K562 (cell line): ENCODE measurements around the gene YPEL1. TPM values are rescaled to one million over a fixed set of nuclear protein-coding genes. Genes with fewer than 3 reads are reported as not detected.

Experiments
- ATAC-seq: fragments of 200-7000 bp; cut with Tn5 transposase; 3 replicates; pipeline ENCODE4 v1.9.1; 2020; ENCODE audit warnings: moderate library complexity
- BruUV-seq: library from RNA; stranded (reverse); fragments of 400-500 nt; replicated peaks from 2 replicates; lab custom pipeline; 2021; lab: Mats Ljungman, UMichigan
- CTCF ChIA-PET: fragments of 300-600 bp; formaldehyde crosslinking; extraction: SDS; loops from one replicate; lab custom pipeline; 2021; ENCODE audit warnings: low intra/inter-chr PET ratio; lab: Yijun Ruan, JAX
- POLR2A ChIA-PET: fragments of 300-600, 350-650 bp; sonication (Branson Sonifier 250); formaldehyde crosslinking; extraction: SDS; loops from one replicate; lab custom pipeline; 2021; ENCODE audit warnings: antibody characterized with exemption, inconsistent platforms; lab: Yijun Ruan, JAX
- DNase-seq, 4 experiments: peaks; one replicate each; pipeline versions ENCODE4 v3.0.0 to v3.0.0-alpha.2; 2011 to 2018; ENCODE audit warnings: low spot score in 3 of 4, mixed read lengths in 3 of 4; ENCODE audit errors: extremely low read depth in 1 of 4
- FAIRE-seq: peaks from 2 replicates; lab custom pipeline; 2011; peaks lifted over from hg19 to GRCh38; lab: Jason Lieb, UNC
- H2AFZ ChIP-seq: 2 replicates; pipeline ENCODE4 v1.6.0; 2011; ENCODE audit warnings: low read depth, low read length, control low read depth, inconsistent platforms
- H3K27ac ChIP-seq: fragments of 200-600 bp; 3 replicates; pipeline ENCODE4 v1.8.0; 2011; ENCODE audit warnings: low read depth, mild to moderate bottlenecking, control low read depth, inconsistent platforms, low read length, moderate library complexity, mixed read lengths; ENCODE audit errors: extremely low read depth
- H3K27me3 ChIP-seq, 2 experiments: fragments of 300-600 bp in 1 of 2; 2 replicates in 1 of 2; 3 replicates in 1 of 2; pipeline versions ENCODE4 v1.6.0 to v1.8.0; 2011; ENCODE audit warnings: inconsistent platforms in 2 of 2, low read length in 2 of 2, mild to moderate bottlenecking in 1 of 2, mixed read lengths in 1 of 2, moderate library complexity in 1 of 2; ENCODE audit not compliant: control insufficient read depth in 2 of 2, insufficient read depth in 2 of 2
- H3K36me3 ChIP-seq: fragments of 300-600 bp; 3 replicates; pipeline ENCODE4 v1.8.0; 2011; ENCODE audit warnings: mild to moderate bottlenecking, low read length, inconsistent platforms; ENCODE audit not compliant: control insufficient read depth, insufficient read depth
- H3K4me1 ChIP-seq, 2 experiments: fragments of 200-600 bp in 1 of 2; replicated peaks in 1 of 2; 2 replicates in 1 of 2; 3 replicates in 1 of 2; pipeline versions ENCODE4 v1.5.1 to v1.8.0; 2011; ENCODE audit warnings: inconsistent platforms in 2 of 2, low read length in 2 of 2, mild to moderate bottlenecking in 1 of 2, mixed read lengths in 1 of 2, moderate library complexity in 1 of 2; ENCODE audit not compliant: control insufficient read depth in 2 of 2, insufficient read depth in 2 of 2
- H3K4me2 ChIP-seq: 2 replicates; pipeline ENCODE4 v1.6.1; 2011; ENCODE audit warnings: low read length, control low read depth, inconsistent platforms, mixed read lengths; ENCODE audit not compliant: insufficient read depth
- H3K4me3 ChIP-seq: fragments of 200-600 bp; sonication (generic), shearing (Covaris generic); 2 replicates; pipeline ENCODE4 v1.5.1; 2016; ENCODE audit warnings: control low read depth, inconsistent platforms
- H3K79me2 ChIP-seq: fragments of 200-600 bp; 3 replicates; pipeline ENCODE4 v1.8.0; 2011; ENCODE audit warnings: low read length, inconsistent platforms; ENCODE audit not compliant: control insufficient read depth, insufficient read depth
- H3K9ac ChIP-seq, 2 experiments: 2 replicates each; pipeline versions ENCODE4 v1.6.0 to v1.6.1; 2011; ENCODE audit warnings: low read depth in 2 of 2, low read length in 2 of 2, control low read depth in 1 of 2, inconsistent platforms in 1 of 2, mild to moderate bottlenecking in 1 of 2, mixed read lengths in 1 of 2; ENCODE audit not compliant: insufficient read depth in 1 of 2
- H3K9me1 ChIP-seq: one replicate; pipeline ENCODE4 v1.6.0; 2011; ENCODE audit warnings: inconsistent platforms, mild to moderate bottlenecking, low read length, moderate library complexity; ENCODE audit not compliant: control insufficient read depth, insufficient read depth
- H3K9me3 ChIP-seq: replicated peaks from 2 replicates; pipeline ENCODE4 v1.5.1; 2011; ENCODE audit warnings: low read depth, low read length, inconsistent platforms; ENCODE audit not compliant: control insufficient read depth, insufficient read depth
- H4K20me1 ChIP-seq: replicated peaks from 2 replicates; pipeline ENCODE4 v1.6.1; 2011; ENCODE audit warnings: low read length, inconsistent platforms, mixed read lengths; ENCODE audit not compliant: control insufficient read depth, insufficient read depth
- BACH1 ChIP-seq: fragments of 200-800 bp; sonication (Bioruptor generic); IDR thresholded peaks from 2 replicates; pipeline ENCODE4 v1.6.1; 2016; ENCODE audit warnings: missing genetic modification characterization, missing compliant biosample characterization
- BRCA1 ChIP-seq, 2 experiments: fragments of 450-650 bp in 1 of 2; sonication (generic) in 1 of 2; formaldehyde crosslinking in 1 of 2; IDR thresholded peaks; 2 replicates each; pipeline versions ENCODE4 v1.5.0 to v1.6.1; 2017 to 2020; ENCODE audit warnings: mild to moderate bottlenecking in 1 of 2, missing genetic modification reagents in 1 of 2
- CBFB ChIP-seq: sonication (generic); formaldehyde crosslinking; IDR thresholded peaks from 2 replicates; pipeline ENCODE4 v1.4.0; 2020; ENCODE audit warnings: mild to moderate bottlenecking, missing genetic modification reagents
- FIP1L1 ChIP-seq: fragments of 200-400 bp; formaldehyde crosslinking; IDR thresholded peaks from 2 replicates; pipeline ENCODE4 v1.6.1; 2018; ENCODE audit warnings: mild to moderate bottlenecking, low read depth, low read length; ENCODE audit not compliant: poor library complexity, severe bottlenecking
- HIVEP1 ChIP-seq: fragments of 250-450 bp; sonication (Bioruptor Pico); IDR thresholded peaks from 2 replicates; pipeline ENCODE4 v1.4.0; 2020; ENCODE audit warnings: mild to moderate bottlenecking
- PHB ChIP-seq: fragments of 250-450 bp; sonication (Bioruptor Pico); IDR thresholded peaks from 2 replicates; pipeline ENCODE4 v1.5.0; 2021
- PYGO2 ChIP-seq: fragments of 450-650 bp; IDR thresholded peaks from 2 replicates; pipeline ENCODE4 v1.6.1; 2016; ENCODE audit warnings: mild to moderate bottlenecking, missing genetic modification characterization, moderate library complexity, missing compliant biosample characterization
- TAF15 ChIP-seq: fragments of 200-400 bp; formaldehyde crosslinking; IDR thresholded peaks from 2 replicates; pipeline ENCODE4 v1.6.1; 2017; ENCODE audit warnings: mild to moderate bottlenecking, low read depth, low read length, moderate library complexity
- TBL1XR1 ChIP-seq, 2 experiments: IDR thresholded peaks; 2 replicates each; pipeline ENCODE4 v1.6.1; 2012; ENCODE audit warnings: improper control_type of control experiment in 2 of 2, low read length in 2 of 2, mild to moderate bottlenecking in 1 of 2
- ZNF140 ChIP-seq: fragments of 250-450 bp; sonication (Bioruptor Pico); IDR thresholded peaks from 2 replicates; pipeline ENCODE4 v1.8.0; 2021; ENCODE audit warnings: moderate library complexity, mild to moderate bottlenecking, inconsistent platforms
- ZNF766 ChIP-seq: fragments of 200-800 bp; sonication (Bioruptor generic); conservative IDR thresholded peaks from 2 replicates; pipeline ENCODE4 v1.6.1; 2016; ENCODE audit warnings: missing genetic modification characterization, missing compliant biosample characterization
- WGBS: fragments of 100-300 bp; shearing (Covaris generic); methylation state at CpG from one replicate; pipeline ENCODE4 v1.1.6; 2016; ENCODE audit warnings: low coverage, mixed read lengths; ENCODE audit not compliant: insufficient coverage; ENCODE audit errors: missing lambda C conversion rate; 5-methylcytosine and 5-hydroxymethylcytosine counted together
- in situ Hi-C: fragments of 300-500 bp; cut with MboI; formaldehyde crosslinking; loops from 4 replicates; pipeline ENCODE4 v1.15.0; 2018; ENCODE audit warnings: inconsistent platforms, mixed read lengths
- intact Hi-C: fragments of 100-400 bp; cut with micrococcal nuclease; formaldehyde crosslinking; loops from 2 replicates; pipeline ENCODE4 v1.14.2; 2022
- polyA plus RNA-seq, 8 experiments: library from polyadenylated mRNA; depleted of rRNA in 4 of 8; stranded (reverse) in 5 of 8; unstranded in 3 of 8; fragments of >200 nt; fragmentation: Nextera tagmentation in 2 of 8; fragmentation: Illumina TruSeq in 1 of 8; extraction: Ambion mirVana in 2 of 8; extraction: Trizol in 1 of 8; gene quantifications; 2 replicates each; pipeline versions ENCODE4 v1.2.1 to v1.2.3, GENCODE V29; 2011 to 2014; ENCODE audit warnings: inconsistent platforms in 1 of 8, missing spikeins in 1 of 8
- total RNA-seq, 7 experiments: library from RNA; depleted of rRNA in 6 of 7; stranded (reverse); fragments of >200 nt in 6 of 7; fragmentation: Illumina TruSeq in 2 of 7; extraction: Trizol in 2 of 7; gene quantifications; 2 replicates each; pipeline versions ENCODE4 v1.2.1 to v1.2.3, GENCODE V29; 2011 to 2021; ENCODE audit warnings: low replicate concordance in 1 of 7
- TF ChIP-seq, protein P1 (sequence below): fragments of 250-450 bp; sonication (Bioruptor Pico); IDR thresholded peaks from 2 replicates; pipeline ENCODE4 v1.5.0; 2020; ENCODE audit warnings: mild to moderate bottlenecking, borderline replicate concordance
- TF ChIP-seq, protein P2 (sequence below): fragments of 450-650 bp; IDR thresholded peaks from 2 replicates; pipeline ENCODE4 v1.6.1; 2014; ENCODE audit warnings: low read depth, mild to moderate bottlenecking, moderate library complexity, borderline replicate concordance
- TF ChIP-seq, protein P3 (sequence below), 2 experiments: fragments of 450-650 bp; IDR thresholded peaks; 2 replicates each; pipeline ENCODE4 v1.6.1; 2016

The YPEL1 gene
- total and polyA plus RNA-seq, 9 of the 15 experiments (the other 6 are each of a cell fraction or from before 2014, with no cell fraction given) = 0.07 to 2.2 (median 0.46) TPM

DNA sequence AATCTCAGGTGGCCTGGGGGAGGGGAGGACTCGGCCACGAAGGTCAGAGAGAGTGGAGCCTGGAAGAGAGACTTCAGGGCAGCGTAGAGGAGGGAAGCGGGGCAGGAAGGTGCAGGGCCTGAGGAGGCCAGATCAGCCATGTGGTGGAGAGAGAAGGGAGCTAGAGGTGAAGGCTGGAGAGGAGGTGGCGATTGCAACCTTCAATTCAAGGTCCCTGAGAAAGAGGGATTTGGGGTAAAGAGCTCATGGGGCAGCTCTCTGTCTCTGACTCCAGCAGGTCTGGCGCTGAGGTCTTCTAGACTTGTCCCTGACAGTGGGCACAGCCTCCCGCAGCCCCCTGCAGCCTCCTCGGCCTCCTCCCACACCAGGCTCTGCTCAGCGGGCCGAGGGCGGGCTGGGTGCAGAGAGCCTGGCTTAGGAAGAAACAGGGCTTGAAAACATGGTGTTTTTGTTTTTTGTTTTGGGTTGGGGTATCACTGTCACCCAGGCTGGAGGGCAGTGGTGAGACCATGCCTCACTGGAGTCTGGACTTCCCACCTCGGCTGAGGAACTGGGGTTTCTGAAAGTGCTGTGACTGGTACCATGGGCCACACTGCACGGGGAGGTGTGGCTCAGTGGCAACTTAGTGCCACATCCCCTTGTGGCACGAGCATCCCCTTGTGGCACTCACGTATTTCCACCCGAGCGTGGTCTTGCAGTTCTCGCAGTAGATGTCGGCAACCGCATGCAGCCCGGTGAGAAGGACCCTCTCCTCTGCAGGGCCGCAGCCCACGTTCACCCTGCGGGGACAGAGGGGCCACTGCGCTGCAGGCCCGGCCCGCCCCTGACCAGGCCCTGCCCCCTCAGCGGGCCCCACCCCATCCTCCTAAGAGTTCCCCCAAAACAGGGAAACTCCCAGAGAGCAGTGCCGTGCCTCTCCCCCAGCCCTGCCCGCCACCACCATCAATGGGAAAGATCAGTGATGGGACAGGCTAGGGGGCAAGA, 32.6 kb downstream of the YPEL1 start (continued):
- TF ChIP-seq, protein P1, sequence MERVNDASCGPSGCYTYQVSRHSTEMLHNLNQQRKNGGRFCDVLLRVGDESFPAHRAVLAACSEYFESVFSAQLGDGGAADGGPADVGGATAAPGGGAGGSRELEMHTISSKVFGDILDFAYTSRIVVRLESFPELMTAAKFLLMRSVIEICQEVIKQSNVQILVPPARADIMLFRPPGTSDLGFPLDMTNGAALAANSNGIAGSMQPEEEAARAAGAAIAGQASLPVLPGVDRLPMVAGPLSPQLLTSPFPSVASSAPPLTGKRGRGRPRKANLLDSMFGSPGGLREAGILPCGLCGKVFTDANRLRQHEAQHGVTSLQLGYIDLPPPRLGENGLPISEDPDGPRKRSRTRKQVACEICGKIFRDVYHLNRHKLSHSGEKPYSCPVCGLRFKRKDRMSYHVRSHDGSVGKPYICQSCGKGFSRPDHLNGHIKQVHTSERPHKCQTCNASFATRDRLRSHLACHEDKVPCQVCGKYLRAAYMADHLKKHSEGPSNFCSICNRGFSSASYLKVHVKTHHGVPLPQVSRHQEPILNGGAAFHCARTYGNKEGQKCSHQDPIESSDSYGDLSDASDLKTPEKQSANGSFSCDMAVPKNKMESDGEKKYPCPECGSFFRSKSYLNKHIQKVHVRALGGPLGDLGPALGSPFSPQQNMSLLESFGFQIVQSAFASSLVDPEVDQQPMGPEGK (CRISPR knock-in tag) = peak; percentile 86; the same call in 1 of the 2 replicates
- TF ChIP-seq BRCA1 (IDR thresholded peaks at IDR 0.05) = no peak
- no peak for TF ChIP-seq BRCA1 (CRISPR knock-in tag; IDR thresholded peaks at IDR 0.05)
- TF ChIP-seq HIVEP1 (CRISPR knock-in tag) = no peak
- TF ChIP-seq BACH1 (tag) = no peak

DNA sequence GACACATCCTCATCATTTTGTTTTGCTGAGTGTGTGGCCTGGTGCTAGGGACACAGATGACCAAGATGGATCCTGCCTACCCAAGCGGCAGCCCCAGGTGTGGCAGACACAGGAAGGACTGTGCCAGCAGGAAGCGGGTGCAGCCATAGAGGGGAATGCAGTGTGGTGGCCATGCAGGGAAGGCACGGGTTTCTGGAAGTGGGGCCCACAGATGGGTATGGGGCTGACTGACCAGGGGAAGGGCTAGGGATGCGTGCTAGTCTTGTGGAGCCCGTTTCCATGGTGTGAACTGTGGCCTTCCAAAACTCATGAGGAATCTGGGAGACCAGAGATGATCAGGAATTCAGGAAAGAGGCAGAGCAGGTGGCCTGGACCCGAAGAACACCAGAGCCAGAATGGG, 33.5 kb downstream of the YPEL1 start:
- Histone ChIP-seq H3K4me1 (peaks cover 9 to 32% of the 10 kb centered on the region in 2 experiments; a peak in 4 of 5 replicates), H2AFZ (no peak overlapping the region), H3K9me1 (peaks cover 8% of the 10 kb centered on the region), H3K27me3 (peaks cover 39 to 48% of the 10 kb centered on the region in 2 experiments), H3K27ac (no peak overlapping the region), H3K4me2 (no peak overlapping the region), H4K20me1 (peaks cover 44% of the 10 kb centered on the region), H3K36me3 (peaks cover 9% of the 10 kb centered on the region; the same call in 2 of the 3 replicates), H3K9me3 (no peaks in the 10 kb centered on the region), H3K79me2 (no peaks in the 10 kb centered on the region), H3K4me3 (no peak overlapping the region), H3K9ac (0 out of 4 replicates have a peak overlapping the region, but pooled peaks of 1 of the 2 experiments have one; percentile 0)
- intact Hi-C loops (no loop called here), in situ Hi-C loops (no loop called here)
- FAIRE-seq = no peak
- ChIA-PET POLR2A (interaction anchor here (0.6 to 8.8 kb wide), 14 partner anchors 9 to 246 kb away, joined by 3 to 111 read pairs (median 5); partner anchors contain the start of genes CCDC116, PPIL2 and YPEL1), CTCF (no interaction called here)
- 31% methylated on average over 6 of the region's 6 CpGs for WGBS
- no peak for DNase-seq
- BruUV-seq = no TSS peak
- no peak for ATAC-seq
- TF ChIP-seq TAF15 (0 out of 2 replicates have a peak, but pooled peaks have one; percentile 60), ZNF140 (no peak), PYGO2 (tag) (peak; percentile 35; the same call in 1 of the 2 replicates), CBFB (CRISPR knock-in tag) (no peak), FIP1L1 (no peak), PHB (CRISPR knock-in tag) (peak; percentile 95), ZNF766 (no peak), TBL1XR1 (IDR thresholded peaks at IDR 0.05; ENCODE audit: low read length in 2 of 2) (no peak)
- TF ChIP-seq, protein P2, sequence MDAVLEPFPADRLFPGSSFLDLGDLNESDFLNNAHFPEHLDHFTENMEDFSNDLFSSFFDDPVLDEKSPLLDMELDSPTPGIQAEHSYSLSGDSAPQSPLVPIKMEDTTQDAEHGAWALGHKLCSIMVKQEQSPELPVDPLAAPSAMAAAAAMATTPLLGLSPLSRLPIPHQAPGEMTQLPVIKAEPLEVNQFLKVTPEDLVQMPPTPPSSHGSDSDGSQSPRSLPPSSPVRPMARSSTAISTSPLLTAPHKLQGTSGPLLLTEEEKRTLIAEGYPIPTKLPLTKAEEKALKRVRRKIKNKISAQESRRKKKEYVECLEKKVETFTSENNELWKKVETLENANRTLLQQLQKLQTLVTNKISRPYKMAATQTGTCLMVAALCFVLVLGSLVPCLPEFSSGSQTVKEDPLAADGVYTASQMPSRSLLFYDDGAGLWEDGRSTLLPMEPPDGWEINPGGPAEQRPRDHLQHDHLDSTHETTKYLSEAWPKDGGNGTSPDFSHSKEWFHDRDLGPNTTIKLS = no peak
- TF ChIP-seq, protein P3, sequence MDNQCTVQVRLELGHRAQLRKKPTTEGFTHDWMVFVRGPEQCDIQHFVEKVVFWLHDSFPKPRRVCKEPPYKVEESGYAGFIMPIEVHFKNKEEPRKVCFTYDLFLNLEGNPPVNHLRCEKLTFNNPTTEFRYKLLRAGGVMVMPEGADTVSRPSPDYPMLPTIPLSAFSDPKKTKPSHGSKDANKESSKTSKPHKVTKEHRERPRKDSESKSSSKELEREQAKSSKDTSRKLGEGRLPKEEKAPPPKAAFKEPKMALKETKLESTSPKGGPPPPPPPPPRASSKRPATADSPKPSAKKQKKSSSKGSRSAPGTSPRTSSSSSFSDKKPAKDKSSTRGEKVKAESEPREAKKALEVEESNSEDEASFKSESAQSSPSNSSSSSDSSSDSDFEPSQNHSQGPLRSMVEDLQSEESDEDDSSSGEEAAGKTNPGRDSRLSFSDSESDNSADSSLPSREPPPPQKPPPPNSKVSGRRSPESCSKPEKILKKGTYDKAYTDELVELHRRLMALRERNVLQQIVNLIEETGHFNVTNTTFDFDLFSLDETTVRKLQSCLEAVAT (IDR thresholded peaks at IDR 0.05) = no peak
